HG03280 (cell line): ENCODE measurements around the gene ELL.

Experiments
- ATAC-seq: cut with Tn5 transposase; IDR thresholded peaks from one replicate; pipeline ENCODE4 v1.9.1; 2021; ENCODE audit warnings: mild to moderate bottlenecking, moderate library complexity; ENCODE audit not compliant: unreplicated experiment

The ELL gene

GRCh38 chr19:18473003-18473705 is 48.7 kb downstream of the ELL start:
- no peak for ATAC-seq

DNA sequence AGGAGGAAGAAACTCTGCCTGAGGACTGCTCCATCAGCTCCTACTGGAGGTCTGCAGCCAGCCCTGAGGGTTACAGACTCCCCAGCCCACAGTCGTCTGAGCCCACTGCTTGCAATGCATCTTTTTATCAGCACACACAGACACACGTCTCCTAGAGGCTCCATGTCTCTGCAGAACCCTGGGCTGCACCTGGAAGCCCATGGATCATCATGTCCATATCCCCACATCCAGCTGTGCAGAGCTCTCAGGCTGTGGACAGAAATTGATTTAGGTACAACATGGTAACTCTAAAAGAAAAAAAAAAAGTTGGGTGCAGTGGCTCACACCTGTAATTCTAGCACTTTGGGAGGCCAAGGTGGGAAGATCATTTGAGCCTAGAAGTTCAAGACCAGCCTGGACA is 51.1 kb downstream of the ELL start:
- ATAC-seq, result no peak

GRCh38 chr19:18469069-18469846 is 52.6 kb downstream of the ELL start:
- ATAC-seq, result no peak

DNA sequence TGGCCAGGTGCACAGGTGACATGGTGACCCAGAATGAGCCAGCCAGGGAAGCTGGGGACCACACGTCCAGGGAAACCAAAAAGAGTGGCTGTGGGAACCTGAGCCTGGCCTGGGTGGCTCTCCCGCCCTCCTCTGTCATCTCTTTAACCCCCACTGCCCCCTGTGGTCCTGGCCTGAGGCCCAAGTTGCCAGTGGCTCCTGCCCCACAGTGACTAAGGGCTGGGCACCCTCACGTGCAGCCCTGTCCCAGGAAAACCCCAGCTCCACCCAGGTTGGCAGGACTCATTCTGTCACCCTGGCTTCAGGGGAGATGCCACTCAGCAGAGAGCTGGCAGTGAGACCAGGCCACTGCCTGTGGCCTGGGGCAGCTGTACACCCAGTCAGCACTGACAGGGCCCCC is 53.4 kb downstream of the ELL start:
- ATAC-seq, result no peak

DNA sequence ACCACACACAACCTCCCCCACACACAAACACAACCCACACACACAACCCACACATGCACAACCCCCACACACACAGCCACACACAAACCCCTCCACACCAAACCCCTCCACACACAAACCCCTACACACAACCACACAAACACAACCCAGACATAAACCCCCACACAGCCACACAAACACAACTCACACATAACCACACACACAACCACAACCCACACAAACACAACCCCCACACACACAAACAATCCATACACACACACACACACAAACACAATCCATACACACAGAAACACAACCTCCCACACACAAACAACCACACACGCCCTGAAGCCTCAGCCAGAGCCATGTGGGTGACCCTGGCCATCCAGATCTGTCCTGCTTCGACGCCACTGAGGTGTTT is 53.9 kb downstream of the ELL start:
- ATAC-seq, result no peak

GRCh38 chr19:18466354-18466753 is 55.5 kb downstream of the ELL start:
- ATAC-seq, result no peak

DNA sequence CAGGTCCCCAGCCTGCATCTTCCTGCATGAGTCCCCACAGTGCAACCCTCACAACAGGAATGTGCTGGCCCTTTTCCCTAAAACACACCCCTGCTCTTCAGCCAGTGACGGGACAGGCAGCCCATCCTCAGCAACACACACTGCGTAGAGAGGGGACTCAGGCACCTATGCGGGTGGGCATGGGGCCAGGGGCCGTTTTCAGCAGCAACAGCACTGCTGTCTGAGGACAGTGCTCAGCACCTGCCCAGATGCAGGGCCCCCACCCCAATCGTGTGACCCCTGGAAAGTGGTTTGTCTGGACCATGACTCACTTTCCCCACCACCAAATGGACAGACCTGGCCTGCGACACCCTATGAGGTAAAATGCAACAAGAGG is 55.9 kb downstream of the ELL start:
- no peak for ATAC-seq

DNA sequence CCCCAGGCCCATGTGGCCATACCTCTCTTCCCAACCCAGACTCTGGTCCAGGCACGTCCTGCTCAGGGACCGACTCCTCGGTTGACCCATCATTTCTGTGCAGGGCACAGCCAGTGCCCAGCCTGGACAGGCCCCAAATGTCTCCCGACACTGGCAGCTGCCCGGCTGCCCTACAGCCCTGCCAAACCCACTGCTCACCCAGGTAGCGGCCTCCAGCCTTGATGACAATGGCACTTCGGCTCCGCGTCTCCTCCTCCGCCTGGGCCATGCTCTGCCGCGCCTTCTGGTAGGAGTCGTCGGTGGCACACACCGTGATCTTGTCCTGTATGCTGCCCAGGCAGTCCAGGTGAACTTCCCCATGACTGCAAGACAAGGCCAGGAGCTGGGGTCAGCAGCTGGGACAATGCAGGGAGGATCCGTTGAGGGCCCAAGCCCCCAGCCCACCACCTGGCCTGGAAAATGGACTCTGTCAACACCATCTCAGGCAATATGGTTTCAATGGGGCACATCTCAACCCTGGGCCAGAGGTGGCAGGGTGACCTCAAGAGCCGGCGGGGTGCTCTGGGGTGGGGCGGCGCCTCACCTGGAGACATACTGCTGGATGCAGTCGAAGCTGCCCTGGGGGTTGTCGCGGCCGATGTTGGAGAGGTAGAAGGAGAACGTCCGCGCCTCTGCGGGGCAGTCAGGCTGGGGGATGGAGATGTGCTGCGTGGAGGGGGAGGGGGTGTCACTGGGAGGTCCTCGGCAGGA is 56.5 kb downstream of the ELL start:
- no peak for ATAC-seq

DNA sequence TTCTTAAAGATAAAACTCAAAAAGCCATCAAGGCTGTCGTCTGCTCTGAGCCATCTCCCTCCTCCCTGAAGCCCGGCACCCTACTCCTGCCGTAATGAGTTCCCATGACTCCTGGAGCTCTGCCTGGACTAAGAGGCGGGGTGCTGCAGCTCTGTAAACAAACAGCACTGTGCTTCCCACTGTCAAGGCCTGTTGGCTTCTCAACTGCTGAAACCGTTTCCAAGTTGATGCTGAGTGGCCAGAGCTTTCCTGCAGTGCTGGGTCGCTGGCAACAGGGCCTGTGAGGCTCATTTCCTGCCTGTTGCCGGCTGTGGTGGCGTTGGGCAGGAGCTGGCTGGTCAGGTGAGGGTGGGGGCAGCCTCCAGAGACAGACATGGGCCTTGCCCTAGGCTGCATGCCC is 57.2 kb downstream of the ELL start:
- ATAC-seq, result no peak

DNA sequence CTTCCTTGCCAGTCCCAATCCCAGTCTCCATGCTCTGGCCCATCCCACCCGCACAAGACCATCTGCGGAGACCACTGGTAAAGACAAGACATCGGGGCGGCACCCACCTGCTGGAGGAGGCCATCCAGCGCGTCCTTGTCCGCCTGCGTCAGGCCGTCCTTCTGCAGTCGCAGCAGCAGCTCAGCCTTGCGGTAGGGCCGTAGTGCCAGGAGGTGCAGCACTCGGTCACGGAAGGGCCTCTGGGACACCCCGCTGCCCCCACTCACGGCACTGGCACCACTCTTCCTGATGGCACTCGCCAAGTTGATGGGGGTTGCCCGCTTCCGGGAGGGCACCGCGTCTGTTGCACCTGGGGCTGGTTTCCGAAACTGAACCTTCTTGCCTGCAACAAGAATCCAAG is 60.4 kb downstream of the ELL start:
- ATAC-seq, result no peak

DNA sequence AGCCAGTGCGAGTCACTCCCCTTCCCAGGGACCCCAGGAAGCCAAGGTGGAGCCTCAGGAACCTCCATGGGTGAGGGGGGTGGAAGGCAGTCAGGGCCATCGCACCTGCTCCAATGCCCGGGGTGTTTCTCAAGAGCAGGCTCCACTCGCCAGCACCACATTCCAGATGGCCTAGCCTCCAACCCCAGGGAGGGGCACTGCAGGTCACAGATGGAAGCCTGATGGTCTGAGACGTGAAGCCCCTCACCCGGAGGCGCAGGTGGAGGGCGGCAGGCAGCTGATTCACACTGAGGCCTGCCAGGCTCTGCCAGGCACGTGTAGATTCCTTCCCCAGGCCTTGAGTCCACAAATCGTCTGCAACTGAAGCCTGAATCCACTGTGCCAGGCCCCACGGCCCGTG is 61.0 kb downstream of the ELL start:
- ATAC-seq, result no peak

DNA sequence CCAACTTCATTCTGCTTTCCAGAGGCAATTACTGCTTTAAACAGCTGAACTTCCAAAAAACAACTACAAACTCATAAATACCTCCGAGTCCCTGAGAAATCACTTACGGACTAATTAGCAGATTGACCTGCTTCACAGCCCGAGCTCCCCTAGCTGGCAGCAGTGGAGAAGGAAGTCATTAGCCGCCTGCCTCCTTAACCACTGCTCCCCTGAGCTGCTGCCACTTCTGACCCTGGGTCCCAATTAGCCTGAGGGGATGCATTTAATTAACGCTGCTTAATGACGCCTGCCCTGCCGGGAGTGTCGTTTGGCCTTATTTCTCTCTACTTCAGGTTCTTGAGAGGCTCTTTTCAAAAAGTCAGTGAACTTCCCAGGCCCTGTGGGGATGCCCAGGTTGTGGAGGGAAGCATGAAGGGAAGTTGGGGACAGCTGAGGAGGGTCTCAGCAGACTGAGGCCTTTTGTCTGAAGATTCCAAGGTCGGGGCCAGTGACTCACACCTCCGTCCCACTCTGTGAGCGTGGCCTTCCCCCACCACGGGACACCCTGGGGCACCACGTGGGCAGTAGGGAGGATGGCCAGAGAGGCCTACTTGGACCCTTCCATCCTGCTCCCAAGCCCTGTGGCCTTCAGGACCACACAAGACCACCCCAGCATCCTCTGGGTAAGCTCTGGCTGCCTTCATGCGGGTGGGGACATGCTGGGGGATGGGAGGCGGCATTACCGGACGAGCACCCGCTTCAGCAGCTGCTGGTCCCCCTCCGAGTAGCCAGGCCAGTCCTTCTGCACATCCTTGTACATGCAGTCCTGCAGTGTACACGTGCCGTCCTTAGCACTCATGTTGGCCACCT is 64.2 kb downstream of the ELL start:
- no peak for ATAC-seq

DNA sequence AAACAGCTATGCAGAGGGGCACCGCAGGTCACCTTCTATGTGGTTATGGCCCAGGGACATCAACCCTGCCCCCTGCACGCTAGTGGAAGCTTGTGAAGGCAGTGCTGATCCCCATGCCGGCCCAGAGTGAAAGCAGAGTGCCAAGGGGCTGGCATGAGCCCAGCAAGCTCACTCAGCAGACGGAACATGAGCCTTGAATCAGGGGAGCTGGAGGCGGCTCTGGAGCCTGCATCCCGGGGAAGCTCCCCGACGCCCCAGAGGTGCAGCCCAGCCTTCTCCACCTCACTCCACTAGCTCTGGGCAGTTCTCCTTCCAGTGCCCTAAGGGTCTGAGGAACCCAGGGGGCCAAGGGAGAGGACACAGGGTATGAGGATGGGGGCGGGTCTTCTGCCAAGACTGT is 64.9 kb downstream of the ELL start:
- ATAC-seq, result no peak

DNA sequence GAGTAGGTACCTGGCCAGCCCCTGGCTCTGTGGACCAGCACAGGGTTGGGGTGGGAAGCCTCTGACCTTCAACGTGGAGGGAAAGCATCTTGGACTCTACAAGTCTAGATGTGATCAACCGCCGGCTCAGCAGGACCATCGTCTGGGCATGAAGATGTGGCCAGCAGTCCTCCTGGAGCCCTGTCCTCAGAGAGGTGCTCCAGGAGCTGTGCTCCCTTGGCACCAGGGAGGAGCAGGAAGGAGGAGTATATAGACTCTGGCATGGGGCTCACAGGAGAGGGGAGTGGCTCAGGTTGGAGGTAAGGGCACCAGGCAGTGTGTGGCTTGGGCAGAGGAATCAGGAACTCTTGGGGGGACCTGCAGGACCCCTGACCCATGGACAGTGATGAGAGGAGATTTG is 65.6 kb downstream of the ELL start:
- ATAC-seq, result no peak

- ATAC-seq, result no peak
Observed at GRCh38 chr19:18453269-18454024, 68.4 kb downstream of the ELL start.

- no peak for ATAC-seq
Observed at GRCh38 chr19:18452386-18452785, 69.5 kb downstream of the ELL start.

- ATAC-seq, result peak; percentile 51
Observed at GRCh38 chr19:18450931-18451836, 70.7 kb downstream of the ELL start.

- ATAC-seq, result no peak
Observed at GRCh38 chr19:18450021-18450930, 71.6 kb downstream of the ELL start.
